GM19023 (cell line): ENCODE results near the gene FGF2.
"Not testable (repeated sequence)": the region's sequence is repeated elsewhere in the genome, so short reads cannot be mapped to it uniquely, and the experiment has no call there.

Source experiments
- ATAC-seq: cut with Tn5 transposase; IDR thresholded peaks from one replicate; pipeline ENCODE4 v1.9.1; 2021; ENCODE audit warnings: mild to moderate bottlenecking, moderate library complexity; ENCODE audit not compliant: unreplicated experiment

The FGF2 gene

DNA sequence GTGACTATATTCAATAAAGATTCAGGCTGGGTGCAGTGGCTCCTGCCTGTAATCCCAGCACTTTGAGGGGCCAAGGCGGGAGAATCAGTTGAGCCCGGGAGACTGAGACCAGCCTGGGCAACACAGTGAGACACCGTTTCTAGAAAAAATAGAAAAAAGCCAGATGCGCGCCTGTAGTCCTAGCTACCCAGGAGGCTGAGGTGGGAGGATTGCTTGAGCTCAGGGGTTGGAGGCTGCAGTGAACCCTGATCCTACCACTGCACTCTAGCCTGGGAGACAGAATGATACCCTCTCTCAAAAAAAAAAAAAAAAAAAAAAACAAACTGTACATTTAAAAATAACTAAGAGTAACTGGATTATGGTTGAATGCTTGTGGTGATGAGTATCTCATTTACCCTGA lies 94.7 kb downstream of the FGF2 start:
- ATAC-seq = no peak

DNA sequence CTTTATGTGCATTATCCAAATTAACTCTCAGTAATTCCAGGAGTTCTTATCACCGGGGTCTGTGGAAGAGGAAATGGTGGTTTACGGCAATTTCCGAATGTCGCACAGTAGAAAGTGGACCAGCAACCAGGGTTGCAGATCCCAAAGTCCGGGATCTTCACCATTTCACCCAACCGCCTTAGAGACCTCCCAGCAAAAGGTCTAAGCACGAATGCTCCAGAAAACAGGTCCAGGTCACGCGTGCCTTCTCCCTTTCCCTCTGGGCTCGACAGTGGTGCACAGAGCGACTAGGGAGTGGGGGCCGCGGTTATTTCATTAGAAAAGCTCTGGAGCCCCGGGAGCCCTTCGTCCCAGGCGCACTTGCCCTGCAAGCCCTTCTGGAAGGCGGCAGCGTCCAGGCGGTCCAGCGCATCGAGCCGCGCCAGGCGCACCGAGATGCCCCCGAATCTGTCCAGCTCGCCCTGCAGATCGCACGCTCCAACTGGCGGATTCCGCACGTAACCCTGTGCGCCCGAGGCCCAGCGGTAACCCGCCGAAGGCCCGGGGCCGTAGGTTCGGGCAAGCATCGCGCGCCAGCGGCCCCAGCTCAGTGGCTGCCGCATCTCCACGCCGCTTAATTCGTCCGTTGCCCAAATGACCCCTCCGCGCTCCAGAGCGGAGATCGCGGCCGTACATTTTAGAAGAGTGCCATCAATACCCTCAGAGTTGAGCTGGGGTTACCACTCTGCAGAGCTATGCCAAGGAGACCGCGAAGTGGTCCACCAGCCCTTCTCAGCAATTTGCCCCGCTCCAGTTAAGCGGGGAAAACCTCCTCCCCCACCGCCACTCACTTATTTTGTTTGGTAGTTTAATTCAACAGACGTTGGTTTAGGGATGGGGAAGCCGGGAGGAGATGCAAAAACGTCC lies 95.6 kb downstream of the FGF2 start, which contains the start of gene NUDT6:
NUDT6 (minus strand) TSS at position 627 of the 906 bp plus-strand sequence; CDS start at position 602, 25 bp downstream.
- ATAC-seq = peak; percentile 84

DNA sequence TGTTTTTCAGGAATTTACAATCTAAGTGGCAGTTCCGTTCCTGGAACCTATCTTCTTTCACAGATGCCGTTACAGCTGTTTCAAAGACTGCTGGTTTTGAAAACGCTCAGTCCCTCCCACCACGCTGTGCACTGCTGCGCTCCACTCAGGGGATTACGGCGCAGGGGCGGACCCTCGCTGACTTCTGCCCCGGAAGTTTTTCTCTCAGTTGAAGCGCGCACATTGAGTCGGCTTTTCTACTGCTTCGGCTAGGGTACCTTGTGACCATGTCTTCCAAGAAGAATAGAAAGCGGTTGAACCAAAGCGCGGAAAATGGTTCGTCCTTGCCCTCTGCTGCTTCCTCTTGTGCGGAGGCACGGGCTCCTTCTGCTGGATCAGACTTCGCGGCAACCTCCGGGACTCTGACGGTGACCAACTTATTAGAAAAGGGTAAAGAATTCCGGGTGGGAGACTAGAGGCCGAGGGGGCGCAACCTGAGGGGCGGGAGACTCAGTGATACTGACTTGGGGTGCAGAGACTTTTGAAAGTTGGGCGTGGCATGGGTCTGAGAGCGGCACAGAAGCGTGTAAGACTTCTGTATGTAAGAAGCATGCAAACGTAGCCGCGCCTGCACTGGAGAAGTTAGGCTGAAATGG lies 96.4 kb downstream of the FGF2 start:
- peak; percentile 97 for ATAC-seq

DNA sequence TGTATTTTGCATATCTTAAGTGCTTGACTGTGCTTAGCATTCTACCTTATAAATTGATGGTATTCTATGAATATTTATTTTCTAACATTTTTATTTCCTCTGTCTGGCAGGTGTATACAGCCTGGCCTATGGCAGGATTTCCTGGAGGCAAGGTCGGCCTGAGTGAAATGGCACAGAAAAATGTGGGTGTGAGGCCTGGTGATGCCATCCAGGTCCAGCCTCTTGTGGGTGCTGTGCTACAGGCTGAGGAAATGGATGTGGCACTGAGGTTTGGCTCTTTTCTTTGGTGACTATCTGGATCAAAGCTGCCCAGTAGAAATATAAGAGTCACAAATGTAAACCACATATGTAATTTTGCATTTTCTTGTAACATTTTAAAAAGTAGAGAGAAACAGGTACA lies 102.3 kb downstream of the FGF2 start:
- ATAC-seq = no peak

DNA sequence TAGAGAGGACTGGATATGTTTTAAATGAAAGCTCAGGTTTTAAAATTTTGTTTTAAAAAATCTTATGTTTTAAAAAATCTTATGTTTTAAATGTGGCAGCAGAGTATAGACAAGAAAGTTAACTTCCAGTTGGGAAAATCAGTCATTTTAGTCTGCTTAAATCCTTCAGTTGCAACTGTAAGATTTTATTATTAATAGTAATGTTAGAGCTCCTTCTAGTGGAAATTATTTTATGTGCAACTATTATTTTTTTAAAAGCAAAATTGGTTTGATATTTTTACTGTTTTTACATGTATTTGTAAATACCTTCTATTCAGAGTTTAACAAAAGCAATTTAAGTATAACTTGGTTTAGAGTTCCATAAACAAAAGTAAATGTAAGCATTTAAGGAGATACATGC lies 104.2 kb downstream of the FGF2 start:
- ATAC-seq = no peak

DNA sequence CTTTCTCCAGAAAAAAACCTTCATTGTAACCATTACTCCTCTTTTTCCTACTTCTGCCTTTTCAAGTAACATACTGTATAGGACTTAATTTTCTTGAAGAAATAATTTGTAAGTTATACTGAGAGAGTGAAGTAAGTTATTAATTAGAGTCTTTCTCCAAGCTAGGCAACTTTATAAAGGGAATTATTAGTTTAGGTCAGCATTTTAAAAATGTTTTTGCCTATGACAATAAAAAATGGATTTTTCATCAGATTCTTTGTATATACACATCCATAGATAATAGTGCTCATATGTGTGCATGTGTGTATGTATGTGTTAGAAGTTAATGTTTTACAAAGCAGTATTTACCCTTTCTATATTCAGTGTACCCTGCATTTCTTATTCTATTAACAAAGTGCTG lies 106.1 kb downstream of the FGF2 start:
- no peak for ATAC-seq

DNA sequence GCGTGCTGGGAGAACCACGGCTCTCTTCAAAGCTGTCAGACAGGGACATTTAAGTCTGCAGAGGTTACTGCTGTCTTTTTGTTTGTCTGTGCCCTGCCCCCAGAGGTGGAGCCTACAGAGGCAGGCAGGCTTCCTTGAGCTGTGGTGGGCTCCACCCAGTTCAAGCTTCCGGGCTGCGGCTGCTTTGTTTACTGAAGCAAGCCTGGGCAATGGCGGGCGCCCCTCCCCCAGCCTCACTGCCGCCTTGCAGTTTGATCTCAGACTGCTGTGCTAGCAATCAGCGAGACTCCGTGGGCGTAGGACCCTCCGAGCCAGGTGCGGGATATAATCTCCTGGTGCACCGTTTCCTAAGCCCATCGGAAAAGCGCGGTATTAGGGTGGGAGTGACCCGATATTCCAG lies 118.5 kb downstream of the FGF2 start:
- not testable (repeated sequence) for ATAC-seq

DNA sequence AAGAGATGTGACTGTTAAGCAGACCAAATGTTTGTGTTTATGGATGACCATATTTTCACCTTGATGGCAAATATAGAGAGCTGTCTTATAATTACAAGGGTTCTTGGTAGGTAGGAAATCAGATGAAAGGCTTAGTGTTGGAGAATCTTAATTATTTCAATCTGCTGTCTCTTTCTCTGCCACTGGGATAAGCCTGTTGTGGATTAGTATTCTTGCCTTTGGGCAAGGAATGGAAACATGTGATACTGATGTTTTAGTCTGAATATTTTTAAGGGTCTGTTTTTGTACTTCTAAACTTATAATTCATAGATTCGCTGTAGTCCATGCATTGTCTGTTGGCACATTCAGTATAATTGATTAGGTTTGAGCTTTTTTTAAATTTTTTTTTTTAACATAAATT lies 119.5 kb downstream of the FGF2 start:
- ATAC-seq = no peak
